GDM1 (cell line): Measurements from ENCODE around the gene ACO2.

Experiments
- DNase-seq: peaks from one replicate; lab custom pipeline; 2025; lab: John Stamatoyannopoulos, UW

The ACO2 gene

DNA sequence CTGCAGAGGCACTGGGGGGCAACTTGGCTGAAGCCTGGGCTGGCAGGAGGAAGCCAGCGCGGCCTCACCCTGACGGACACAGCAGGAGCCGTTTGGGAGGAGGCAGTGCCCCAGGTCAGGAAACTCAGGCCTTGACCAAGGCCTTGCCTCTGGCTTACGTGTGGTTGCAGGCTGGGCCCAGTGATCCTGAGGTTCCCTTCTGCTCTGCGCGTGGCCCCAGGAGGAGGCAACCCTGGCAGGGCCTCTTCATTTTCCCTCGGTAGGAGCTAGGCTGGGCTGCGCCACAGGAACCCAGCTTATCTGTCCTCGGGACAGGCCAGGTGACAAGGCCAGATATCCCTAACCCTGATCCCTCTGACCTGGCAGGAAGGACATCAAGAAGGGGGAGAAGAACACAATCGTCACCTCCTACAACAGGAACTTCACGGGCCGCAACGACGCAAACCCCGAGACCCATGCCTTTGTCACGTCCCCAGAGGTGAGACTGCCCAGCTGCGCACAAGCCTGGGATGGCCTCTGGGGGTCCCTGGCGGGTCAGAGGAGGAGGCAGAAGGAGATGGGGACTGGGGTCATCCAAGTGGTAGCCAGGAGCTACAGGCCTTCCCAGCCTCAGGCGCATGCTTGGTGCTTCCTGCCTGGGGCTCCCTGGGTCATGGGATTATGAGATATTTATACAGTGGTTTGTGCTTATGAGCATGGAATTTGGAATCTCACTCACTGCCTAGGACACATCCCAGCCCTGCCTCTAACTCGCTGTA is 54.7 kb downstream of the ACO2 start:
- no peak for DNase-seq

DNA sequence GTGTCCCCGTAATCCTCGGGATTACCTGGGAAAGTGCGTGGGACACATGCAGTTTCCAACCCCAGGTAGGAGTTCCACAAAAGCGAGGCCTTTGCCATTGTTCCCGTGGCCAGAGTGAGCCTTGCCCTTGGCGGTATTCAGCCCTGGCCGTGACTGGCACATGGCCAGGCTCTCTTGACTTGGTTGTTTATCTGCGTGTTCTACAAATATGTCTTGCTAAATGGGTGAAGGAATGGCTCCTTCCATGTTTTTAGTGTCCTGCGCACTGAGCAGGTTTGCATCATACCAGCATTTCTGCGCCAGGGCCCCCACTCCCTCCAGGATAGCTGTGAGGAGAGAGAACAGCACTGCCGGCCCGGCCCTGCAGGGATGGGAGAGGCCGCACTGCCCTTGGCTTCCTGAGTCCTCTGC is 55.3 kb downstream of the ACO2 start:
- DNase-seq, result no peak

DNA sequence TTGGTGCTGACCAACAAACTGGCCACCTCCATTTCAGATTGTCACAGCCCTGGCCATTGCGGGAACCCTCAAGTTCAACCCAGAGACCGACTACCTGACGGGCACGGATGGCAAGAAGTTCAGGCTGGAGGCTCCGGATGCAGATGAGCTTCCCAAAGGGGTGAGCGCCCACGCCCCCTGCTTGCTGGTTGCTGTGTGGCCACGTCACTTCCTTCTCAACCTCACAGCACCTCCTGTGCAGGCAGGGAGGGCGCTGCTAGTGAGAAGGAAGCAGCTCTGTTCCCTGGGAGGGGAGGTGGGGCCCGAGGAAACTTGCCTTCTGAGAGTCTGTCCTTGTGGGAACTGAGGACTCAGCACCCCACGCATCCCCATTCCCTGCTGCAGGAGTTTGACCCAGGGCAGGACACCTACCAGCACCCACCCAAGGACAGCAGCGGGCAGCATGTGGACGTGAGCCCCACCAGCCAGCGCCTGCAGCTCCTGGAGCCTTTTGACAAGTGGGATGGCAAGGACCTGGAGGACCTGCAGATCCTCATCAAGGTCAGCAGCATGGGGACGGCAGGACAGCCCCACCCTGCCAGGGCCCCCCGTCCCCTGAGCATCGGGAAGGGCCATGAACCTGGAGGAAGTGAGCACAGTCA is 56.0 kb downstream of the ACO2 start:
- peak; percentile 50 for DNase-seq

DNA sequence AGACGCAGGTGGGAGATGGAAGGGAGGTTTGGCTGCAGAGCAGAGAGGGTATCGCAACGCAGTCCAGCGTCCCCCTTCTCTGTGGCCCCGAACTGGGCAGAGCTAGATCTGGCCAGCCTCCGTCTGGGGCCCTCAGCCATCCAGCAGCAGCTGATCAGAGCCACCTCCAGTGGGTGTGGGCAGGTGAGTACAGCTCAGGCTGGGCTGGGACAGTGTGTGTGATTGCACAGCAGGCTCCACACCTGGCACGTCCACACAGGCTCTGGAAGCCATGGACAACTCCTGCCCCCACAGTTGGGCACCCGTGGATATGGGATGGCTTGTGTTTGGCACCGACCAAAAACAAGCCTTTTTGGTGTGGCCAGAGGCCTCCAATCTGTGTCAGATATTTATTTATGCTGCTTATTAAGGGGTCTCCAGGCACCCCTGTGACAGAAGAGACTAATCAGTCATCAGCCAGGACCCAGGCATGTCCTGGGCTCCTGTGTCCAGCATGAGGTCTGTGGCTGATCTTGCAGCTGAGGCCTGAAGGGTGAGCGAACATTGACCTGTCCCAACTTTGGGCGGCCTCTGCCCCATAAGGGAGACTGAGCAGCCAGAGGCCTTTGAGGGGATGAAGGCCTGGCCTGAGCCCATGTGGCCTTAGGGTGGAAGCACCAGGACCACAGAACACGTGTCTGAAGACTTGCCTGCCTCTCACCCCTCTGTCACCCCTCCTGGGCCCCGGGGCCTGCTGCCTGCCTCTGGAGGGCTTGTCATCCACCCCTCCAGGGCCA is 56.7 kb downstream of the ACO2 start:
- DNase-seq, result no peak

DNA sequence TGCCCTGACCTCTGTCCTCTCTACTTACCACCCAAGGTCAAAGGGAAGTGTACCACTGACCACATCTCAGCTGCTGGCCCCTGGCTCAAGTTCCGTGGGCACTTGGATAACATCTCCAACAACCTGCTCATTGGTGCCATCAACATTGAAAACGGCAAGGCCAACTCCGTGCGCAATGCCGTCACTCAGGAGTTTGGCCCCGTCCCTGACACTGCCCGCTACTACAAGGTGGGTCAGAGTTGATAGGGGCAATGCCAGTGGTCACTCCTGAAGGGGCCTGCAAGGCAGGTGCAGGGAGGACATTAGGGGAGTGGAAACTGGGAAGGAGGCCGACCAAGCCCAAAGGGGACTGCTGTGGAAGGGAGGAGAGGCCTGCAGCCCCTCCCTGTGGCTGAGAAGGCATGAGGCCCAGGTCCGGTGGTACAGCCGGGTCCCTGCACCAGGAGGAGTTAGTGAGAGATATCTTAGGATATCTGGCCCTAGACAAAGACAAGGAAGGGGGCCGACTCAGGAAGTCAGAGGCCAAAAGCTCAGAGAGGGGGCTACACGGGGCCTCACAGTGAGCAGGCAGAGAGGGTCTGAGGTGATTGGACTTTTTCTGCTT is 57.4 kb downstream of the ACO2 start:
- no peak for DNase-seq

DNA sequence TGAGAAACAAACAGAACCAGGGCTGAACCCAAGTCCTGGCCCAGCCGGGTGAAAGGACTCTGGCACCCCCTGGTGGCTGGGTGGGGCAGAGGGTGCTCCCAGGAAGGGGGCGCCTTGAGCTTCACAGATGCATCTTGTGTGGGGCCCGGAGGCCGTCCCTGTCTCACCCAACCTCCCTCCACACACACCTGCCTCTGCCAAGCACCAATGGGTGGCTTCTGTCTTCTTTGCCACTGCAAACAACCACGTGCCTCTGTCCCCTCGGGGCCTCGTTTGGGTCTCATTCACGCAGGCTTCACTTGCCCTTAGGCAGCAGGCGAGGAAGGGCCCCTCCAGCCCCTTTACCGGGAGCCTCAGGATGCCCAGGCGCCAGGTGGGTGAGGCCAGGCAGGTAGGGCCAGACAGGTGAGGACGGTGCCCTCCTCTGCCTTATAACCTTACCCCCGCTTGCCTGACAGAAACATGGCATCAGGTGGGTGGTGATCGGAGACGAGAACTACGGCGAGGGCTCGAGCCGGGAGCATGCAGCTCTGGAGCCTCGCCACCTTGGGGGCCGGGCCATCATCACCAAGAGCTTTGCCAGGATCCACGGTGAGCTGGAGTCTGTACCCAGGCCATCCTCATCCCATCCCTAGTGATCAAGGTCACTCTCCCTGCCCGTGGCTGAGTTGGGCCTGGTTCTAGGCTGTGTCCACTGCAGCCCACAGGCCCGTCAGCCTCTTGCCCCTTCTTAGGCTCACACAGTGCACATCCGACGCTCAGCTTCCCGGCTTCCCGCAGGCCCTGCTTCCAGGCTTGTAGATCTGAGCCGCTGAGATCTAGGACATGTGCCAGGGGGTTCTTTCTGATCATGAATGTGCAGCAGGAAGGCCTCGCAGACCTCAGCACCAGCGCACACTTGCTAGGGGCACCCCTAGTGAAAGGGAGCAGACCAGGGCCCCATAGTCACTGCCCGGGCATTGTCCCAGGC is 58.2 kb downstream of the ACO2 start:
- DNase-seq, result no peak

DNA sequence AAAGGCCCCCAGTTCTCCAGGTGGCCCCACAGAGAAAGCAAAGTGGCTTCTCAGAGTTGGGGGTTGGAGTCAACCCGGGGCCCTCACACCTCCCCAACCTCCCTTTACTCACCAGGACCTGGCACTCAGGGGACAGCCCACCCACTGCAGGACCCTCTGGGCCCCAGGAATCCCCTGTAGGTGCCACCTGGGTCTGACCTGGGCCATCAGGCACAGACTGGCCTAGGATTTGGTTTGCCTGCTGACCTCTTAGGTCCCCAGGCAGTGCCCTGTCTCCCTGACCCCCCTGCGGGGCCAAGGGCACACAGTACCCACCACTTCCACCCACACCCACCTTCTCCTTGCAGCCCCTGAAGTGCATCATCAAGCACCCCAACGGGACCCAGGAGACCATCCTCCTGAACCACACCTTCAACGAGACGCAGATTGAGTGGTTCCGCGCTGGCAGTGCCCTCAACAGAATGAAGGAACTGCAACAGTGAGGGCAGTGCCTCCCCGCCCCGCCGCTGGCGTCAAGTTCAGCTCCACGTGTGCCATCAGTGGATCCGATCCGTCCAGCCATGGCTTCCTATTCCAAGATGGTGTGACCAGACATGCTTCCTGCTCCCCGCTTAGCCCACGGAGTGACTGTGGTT is 59.3 kb downstream of the ACO2 start:
- no peak for DNase-seq

DNA sequence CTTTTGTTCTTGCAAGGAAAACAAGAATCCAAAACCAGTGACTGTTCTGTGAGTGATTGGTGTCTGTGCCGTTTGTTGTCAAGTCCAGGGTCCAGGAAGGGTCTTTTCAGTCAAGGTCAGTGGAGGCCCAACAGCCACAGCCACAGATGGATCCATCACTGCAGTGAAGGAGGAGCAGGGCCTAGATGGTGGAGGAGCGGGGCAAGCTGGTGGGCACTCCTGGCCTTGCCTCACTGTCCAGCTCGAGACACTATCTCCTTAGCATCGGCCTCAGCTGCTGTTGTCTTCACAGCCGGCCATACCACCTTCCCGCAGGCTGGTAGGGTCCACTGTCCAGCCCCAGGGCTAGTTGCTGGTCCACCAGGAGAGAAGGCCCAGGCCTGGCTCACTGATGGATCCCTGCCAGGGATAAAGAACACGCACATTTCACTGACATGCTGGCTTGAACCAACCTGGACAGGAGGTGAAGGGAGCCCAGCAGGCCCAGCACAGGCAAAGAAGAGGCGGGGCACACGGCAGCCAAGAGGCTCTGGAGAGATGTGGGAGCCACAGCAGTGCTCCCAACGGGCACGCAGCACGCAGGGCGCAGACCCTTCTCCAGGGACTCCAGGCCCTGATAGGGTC is 60.1 kb downstream of the ACO2 start:
- no peak for DNase-seq

DNA sequence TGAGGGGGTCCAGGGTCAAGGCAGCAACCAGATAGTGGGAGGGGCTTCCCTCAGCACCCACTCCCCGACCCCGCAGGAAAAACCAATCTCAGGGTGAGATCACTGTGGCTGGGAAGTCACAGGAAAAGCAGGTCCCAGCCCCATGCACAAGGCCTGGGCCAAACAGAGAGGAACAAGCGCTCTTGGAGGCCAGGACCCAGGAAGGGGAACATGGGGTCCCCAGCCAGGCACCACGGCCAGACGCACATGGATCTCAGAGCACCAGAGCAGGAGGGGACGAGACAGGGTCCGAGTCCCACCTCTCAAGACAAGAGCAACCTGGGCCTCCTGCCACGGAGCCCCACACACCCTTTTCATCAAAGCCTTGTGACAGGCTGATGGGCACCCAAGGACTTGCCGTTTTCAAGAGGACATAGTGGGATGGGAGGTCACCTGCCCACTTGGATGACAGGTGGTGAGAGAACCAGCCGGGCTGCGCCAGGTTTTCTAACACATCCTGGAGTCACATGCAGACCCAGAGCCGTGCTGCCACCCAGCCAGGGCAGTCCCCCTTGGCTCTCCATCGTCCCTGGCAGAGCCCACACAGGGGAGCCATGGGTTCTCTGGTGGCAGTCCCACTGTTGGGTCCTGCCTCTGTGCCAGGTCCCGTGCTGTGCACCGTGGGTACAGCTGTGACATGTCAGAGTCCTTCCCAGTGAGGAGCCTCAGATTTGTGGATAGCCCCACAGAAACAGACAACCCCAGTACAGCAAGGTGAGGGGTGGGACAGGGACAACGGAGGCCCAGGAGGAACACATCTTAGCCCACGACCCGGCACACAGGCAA is 62.2 kb downstream of the ACO2 start:
- no peak for DNase-seq

DNA sequence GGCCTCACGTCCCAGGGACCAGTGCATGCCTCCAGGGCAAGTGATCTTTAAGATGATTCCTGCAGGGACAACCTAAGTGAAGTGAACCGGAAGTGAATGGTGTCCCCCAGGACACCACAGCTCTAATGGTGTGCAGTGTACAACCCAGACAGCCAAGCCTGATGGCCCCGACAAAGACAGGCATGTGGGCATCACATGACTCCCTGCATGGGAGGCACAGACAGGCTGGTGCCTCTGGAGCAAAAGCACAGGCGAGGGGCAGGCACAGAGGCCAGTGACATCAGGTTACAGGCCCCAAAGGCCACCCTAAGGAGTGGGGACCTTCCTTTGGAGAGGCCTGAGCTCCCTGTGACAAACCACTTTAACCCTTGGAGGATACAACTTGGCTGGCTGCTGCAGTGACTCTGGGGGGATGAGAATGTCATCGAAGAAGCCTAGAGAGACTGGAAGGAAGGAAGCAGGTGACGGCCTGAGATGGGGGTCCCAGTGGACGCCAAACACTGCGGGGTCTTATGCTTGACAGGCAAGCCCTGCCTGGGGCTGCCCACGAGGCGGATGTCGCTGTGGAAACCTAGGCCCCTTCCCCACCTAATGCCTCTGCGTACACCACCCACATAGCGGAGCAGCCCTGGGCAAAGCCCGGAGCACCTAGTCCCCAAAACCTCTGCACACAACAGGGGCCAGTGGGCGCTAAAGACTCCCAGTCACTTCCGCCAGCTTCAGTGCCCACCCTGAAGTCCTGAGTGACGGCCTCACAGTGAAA is 63.0 kb downstream of the ACO2 start:
- DNase-seq, result no peak

DNA sequence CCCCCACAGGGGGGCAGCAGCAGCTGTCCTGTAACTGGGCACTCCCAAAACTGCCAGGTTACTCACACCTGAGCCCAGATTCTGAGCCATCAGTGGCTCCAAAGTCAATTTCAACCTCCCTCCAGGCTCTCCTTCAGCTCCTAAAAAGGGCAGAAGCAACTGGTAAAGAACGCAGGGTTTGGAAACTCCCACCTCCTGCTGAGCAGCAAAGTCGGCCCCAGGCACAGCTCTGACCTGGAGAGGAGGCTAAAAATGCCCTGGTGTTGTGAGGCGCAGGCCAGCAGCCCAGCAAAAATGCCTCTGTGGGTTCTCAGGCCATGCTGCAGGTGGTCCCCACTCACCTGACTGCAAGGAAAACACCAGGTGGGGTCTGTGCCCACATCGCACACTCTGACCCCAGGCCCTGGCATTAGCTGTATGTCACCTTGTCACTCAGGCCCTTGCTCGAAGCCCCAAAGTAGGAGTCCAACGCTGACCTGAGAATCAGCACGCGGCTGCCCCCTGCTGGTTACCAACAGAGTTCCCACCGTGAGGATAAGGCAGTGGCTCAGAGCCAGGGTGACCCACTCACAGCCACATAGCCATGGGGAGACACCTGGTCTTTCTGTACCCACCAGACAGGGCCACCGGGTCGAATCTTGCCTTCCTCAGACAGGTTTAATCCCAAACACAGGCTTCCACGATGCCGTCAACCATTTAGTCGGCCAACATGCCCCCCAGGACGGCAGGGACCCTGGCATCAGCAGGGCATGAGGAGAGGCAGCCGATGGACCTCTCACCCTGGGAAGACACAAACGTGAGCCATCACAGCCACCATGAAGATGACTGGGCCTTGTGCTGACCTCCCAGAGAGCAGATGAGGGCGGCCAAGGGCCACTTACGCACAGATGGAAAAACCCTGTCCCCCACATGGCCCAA is 64.2 kb downstream of the ACO2 start:
- DNase-seq, result peak; percentile 20

DNA sequence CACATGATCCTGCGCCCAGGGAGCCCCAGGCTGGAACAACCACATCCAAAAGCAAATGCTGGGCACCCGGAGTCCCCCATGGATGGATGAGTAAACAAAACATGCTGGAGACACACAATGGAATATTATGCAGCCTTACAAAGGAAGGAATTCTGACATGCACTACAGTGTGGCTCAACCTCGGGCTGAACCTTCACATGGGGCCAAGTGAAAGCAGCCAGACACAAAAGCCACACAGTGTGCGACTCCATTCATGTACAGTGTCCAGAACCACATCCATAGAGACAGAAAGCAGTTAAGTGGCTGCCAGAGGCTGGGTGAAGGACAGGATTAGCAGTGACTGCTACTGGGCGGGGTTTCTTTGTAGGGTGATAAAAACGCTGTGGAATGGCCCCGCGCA is 65.3 kb downstream of the ACO2 start:
- DNase-seq, result no peak

DNA sequence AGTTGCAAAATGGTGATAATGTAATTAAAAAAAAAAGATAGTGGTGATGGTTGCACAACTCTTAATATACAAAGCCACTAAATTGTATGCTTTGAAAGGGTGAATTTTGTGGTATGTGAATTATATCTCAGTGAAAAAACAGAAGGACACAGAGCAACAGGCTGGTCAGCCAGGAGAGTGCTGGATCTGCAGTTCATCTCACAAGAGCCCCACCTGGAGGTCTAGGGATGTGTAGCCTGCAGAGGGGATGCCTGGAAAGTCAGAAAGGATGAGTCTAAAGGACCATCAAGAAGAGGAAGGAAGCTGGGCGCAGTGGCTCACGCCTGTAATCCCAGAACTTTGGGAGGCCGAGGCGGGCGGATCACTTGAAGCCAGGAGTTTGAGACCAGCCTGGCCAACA is 66.3 kb downstream of the ACO2 start:
- DNase-seq, result no peak

DNA sequence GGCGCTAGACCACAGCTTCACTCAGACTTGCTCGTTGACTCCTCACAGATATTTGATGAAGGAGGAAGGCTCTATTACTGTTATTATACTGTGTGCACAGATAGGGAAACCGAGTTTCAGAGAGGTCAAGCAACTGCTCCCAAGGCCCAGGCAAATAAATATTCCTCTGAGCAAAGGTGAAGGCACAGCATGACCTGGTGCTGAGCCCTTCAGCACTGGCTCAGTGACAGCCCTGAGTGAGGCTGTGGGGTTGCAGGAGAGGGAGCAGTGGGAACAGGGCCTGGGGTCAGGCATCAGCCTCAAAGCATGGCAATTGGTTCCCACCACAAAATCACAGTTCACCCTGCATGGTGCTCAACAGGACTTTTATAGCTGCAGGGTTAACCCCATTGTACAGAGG is 68.3 kb downstream of the ACO2 start:
- no peak for DNase-seq

DNA sequence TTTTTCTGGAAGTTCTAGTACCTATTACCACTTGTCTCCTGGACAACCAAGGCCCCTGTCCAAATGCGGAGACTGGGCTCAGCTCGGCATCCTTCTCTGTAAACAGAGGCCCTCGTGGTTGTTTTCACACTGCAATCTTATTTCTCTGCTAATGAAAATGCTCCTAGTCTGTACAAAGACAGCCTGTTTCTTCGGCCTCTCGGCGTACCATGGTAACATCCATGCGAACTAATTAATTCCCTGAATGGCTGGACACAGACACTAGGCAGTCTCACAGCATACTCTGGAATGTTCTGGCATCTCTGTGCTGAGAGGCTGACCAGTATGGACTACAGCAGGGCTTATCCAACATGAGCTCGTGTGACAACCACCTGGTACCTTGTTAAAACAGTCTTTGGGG is 69.7 kb downstream of the ACO2 start:
- DNase-seq, result no peak

DNA sequence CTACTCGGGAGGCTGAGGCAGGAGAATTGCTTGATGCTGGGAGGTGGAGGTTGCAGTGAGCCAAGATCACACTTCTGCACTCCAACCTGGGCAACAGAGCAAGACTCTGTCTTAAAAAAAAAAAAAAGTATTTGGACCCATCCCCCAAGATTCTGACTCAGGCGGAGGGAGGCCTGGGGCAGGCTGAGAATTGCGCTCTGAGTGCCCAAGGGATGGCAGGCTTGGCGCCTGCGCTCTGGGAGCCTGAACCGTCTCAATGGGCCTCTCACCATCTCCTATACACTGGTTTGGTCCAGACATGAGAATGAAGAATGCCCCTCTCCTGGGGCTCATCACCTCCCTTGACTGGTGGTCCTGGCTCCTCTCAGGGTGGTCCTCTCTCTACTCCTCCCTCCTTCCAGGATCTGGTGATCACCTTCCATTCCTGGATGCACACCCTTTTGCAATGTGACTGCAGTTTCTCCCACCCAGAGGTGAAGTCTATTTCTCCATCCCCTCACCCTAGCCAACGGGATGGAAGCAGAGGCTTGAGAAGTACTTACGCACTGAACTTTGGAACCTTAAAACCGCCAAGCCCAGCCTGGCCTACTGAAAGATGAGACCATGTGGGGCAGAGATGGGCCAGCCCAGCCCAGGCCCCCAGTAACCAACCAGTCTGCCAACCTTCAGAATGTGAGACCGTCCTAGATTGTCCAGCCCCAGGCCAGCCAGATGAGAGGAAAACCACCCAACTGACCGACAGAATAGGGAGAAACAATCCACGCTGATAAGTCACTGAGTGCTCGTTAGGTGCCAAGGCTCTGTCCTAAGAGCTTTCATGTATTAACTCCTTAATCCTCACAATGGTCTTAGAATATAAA is 70.5 kb downstream of the ACO2 start:
- DNase-seq, result no peak

DNA sequence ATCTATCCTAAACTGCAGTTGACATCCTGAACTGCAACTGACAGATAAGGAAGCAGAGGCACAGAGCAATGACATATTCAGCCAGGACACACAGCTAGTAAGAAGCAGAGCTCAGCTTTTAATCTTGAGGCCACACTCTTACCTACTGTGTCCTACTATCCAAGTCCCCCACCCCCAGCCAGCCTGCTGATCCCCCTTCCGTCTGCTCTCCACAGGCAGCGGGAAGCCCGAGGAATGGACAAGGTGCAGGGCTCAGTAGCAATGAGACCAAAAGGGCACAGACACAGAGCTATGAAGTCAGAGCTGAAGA is 71.0 kb downstream of the ACO2 start:
- DNase-seq, result no peak
